KMS-11 (cell line): ENCODE results near the gene ZSCAN2.
"Not testable (repeated sequence)": the region's sequence is repeated elsewhere in the genome, so short reads cannot be mapped to it uniquely, and the experiment has no call there.

Experiments
- H2AFZ ChIP-seq: fragments of 200-600 bp; sonication (generic); 2 replicates; pipeline ENCODE4 v1.6.1; 2016; ENCODE audit warnings: antibody characterized with exemption, mixed run types, low read depth
- H3K27ac ChIP-seq: fragments of 200-600 bp; sonication (generic); 2 replicates; pipeline ENCODE4 v1.6.1; 2016; ENCODE audit warnings: mild to moderate bottlenecking, mixed run types
- H3K27me3 ChIP-seq: fragments of 200-600 bp; sonication (generic); 2 replicates; pipeline ENCODE4 v1.6.1; 2017; ENCODE audit warnings: mild to moderate bottlenecking, low read depth, mixed run types, moderate library complexity; ENCODE audit not compliant: insufficient read depth
- H3K36me3 ChIP-seq: fragments of 200-600 bp; sonication (generic); 2 replicates; pipeline ENCODE4 v1.6.1; 2017; ENCODE audit warnings: mild to moderate bottlenecking, mixed run types; ENCODE audit not compliant: insufficient read depth
- H3K4me1 ChIP-seq: fragments of 200-600 bp; sonication (generic); 2 replicates; pipeline ENCODE4 v1.6.1; 2016; ENCODE audit warnings: mild to moderate bottlenecking, low read depth, mixed run types; ENCODE audit not compliant: poor library complexity, severe bottlenecking
- H3K4me2 ChIP-seq: fragments of 200-600 bp; sonication (generic); 2 replicates; pipeline ENCODE4 v1.7.0; 2016; ENCODE audit warnings: mild to moderate bottlenecking, mixed run types
- H3K4me3 ChIP-seq: fragments of 200-600 bp; sonication (generic); IDR thresholded peaks from 2 replicates; pipeline ENCODE4 v1.6.1; 2017; ENCODE audit warnings: low read depth, low read length, mixed read lengths; ENCODE audit not compliant: insufficient read depth
- H3K79me2 ChIP-seq: fragments of 200-600 bp; sonication (generic); 2 replicates; pipeline ENCODE4 v1.6.1; 2016; ENCODE audit warnings: low read depth, mixed run types; ENCODE audit not compliant: insufficient read depth
- H3K9ac ChIP-seq: fragments of 200-600 bp; sonication (generic); 2 replicates; pipeline ENCODE4 v1.6.1; 2016; ENCODE audit warnings: mild to moderate bottlenecking, mixed run types
- H4K20me1 ChIP-seq: fragments of 200-600 bp; sonication (generic); 2 replicates; pipeline ENCODE4 v1.6.1; 2016; ENCODE audit warnings: mild to moderate bottlenecking, mixed run types; ENCODE audit not compliant: insufficient read depth
- CTCF ChIP-seq: fragments of 200-600 bp; sonication (generic); conservative IDR thresholded peaks from 2 replicates; pipeline ENCODE4 v1.6.1; 2017; ENCODE audit warnings: low read depth, mild to moderate bottlenecking, antibody characterized with exemption, low read length, moderate library complexity, mixed read lengths

Gene ZSCAN2

GRCh38 chr15:84582583-84583157 lies 18.1 kb upstream of the ZSCAN2 start:
- Histone ChIP-seq H3K79me2 (no peaks in the 10 kb centered on the region), H3K27ac (no peak overlapping the region), H3K4me1 (no peaks in the 10 kb centered on the region), H2AFZ (no peak overlapping the region), H4K20me1 (no peaks in the 10 kb centered on the region), H3K4me2 (no peak overlapping the region), H3K4me3 (no peak overlapping the region), H3K27me3 (no peaks in the 10 kb centered on the region), H3K9ac (no peak overlapping the region), H3K36me3 (no peaks in the 10 kb centered on the region)
- TF ChIP-seq CTCF = no peak

DNA sequence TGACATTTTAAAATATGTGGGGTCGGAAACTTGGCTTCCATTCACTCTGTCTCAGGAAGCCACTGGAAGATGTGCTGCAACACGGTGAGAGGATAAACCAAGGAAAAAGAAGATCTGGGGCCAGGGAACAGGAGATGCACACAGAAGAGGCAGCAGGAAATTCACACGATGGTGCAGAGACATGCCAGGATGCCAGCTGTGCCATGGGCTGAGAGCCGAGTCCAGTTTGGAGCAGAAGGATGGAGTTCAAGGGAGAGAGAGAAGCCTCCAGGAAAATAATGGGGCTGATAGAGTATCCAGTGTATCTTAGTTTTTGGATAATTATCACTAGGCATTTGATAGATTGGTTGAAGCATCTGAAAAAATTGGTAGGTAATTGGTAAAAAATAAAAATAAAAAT lies 16.9 kb upstream of the ZSCAN2 start:
- not testable (repeated sequence) for H3K4me3 ChIP-seq

DNA sequence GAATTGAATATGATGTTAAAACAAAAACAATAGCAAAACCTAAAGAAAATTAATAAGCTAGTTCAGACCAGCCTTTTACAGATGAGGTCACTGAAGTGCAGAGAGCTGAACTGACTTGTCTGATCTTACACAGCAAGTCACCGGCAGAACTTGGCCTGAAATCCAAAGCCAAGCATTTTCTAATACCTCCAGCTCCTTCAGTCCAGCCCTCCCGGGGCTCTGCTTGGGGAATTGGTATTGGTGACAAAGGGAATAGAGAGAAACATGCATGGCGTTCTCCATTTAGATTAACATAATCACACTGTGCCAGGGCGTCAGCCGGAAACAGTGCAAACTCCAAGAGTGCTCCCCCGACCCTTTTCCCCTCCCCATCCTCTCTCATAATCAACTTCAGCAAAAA lies 14.1 kb upstream of the ZSCAN2 start:
- Histone ChIP-seq H3K36me3 (no peaks in the 10 kb centered on the region), H3K79me2 (no peaks in the 10 kb centered on the region), H3K4me3 (no peak overlapping the region), H3K4me2 (no peak overlapping the region), H3K4me1 (peaks cover 2% of the 10 kb centered on the region), H3K27me3 (no peaks in the 10 kb centered on the region), H3K9ac (no peak overlapping the region), H3K27ac (no peak overlapping the region), H4K20me1 (no peaks in the 10 kb centered on the region), H2AFZ (no peak overlapping the region)
- TF ChIP-seq CTCF = no peak

More for the DNA sequence above, 16.9 kb upstream of the ZSCAN2 start:
- not testable (repeated sequence) for H3K4me1 ChIP-seq, H3K27me3 ChIP-seq, H4K20me1 ChIP-seq, H3K9ac ChIP-seq, H3K27ac ChIP-seq, H3K79me2 ChIP-seq, H3K36me3 ChIP-seq, H3K4me2 ChIP-seq, H2AFZ ChIP-seq

GRCh38 chr15:84588053-84588874 lies 12.5 kb upstream of the ZSCAN2 start:
- Histone ChIP-seq H3K27me3 (no peaks in the 10 kb centered on the region), H3K36me3 (no peaks in the 10 kb centered on the region), H3K4me3 (no peak overlapping the region), H4K20me1 (no peaks in the 10 kb centered on the region), H3K4me1 (peaks cover 2% of the 10 kb centered on the region), H3K79me2 (no peaks in the 10 kb centered on the region), H2AFZ (peak overlapping the region; percentile 49), H3K9ac (no peak overlapping the region), H3K27ac (no peak overlapping the region), H3K4me2 (peak overlapping the region; percentile 36)
- peak; percentile 61 for TF ChIP-seq CTCF

DNA sequence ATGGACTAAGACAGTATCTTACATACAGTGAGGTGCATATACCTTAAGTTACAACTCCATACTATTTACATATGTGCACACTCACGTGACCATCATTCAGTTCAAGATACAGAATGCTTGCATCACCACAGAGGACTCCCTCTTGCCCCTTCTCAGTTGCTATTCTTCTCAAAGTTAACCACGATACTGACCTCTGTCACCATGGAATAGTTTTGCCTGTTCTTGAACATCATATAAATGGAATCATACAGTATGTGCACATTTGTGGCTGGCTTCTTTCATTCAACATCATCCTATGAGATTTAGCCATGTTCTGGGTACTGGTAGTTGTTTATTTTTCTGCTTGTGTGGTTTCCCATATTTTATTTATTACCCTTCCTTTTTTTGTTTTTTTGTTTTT lies 10.4 kb upstream of the ZSCAN2 start:
- H3K27me3 ChIP-seq = no peaks in the 10 kb centered on the region
- no peaks in the 10 kb centered on the region for H4K20me1 ChIP-seq
- H3K79me2 ChIP-seq = no peaks in the 10 kb centered on the region
- no peak overlapping the region for H3K4me2 ChIP-seq
- H3K36me3 ChIP-seq = no peaks in the 10 kb centered on the region
- no peak overlapping the region for H3K9ac ChIP-seq
- H3K4me3 ChIP-seq = no peak overlapping the region
- TF ChIP-seq CTCF = no peak
- H3K27ac ChIP-seq = no peak overlapping the region
- H2AFZ ChIP-seq = no peak overlapping the region
- H3K4me1 ChIP-seq = peaks cover 2% of the 10 kb centered on the region
